ENCODE measurements around the gene SCUBE1. TPM values are rescaled to one million over a fixed set of nuclear protein-coding genes. Genes with fewer than 3 reads are reported as not detected.

The SCUBE1 gene
- total RNA-seq, 1 donor from 2014 or later = 25.9 TPM

- no peak overlapping the region for H3K27ac ChIP-seq
- TF ChIP-seq EZH2phosphoT487 (IDR thresholded peaks at IDR 0.05) (no peak), EZH2 (IDR thresholded peaks at IDR 0.05) (no peak), CTCF (IDR thresholded peaks at IDR 0.05) (no peak)
- Mint-ChIP-seq H3K27ac (no peak overlapping the region), H3K36me3 (no peaks in the 10 kb centered on the region), H3K4me3 (no peak overlapping the region), H3K9me3 (no peaks in the 10 kb centered on the region), H3K4me1 (peaks cover 28% of the 10 kb centered on the region), H3K27me3 (ENCODE audit: insufficient read depth, low read depth) (peaks cover 18% of the 10 kb centered on the region)
- no peaks in the 10 kb centered on the region for H3F3A ChIP-seq (ENCODE audit: low read depth)
- H3K36me3 ChIP-seq = no peaks in the 10 kb centered on the region
- peaks cover 21% of the 10 kb centered on the region for H3K4me1 ChIP-seq
- H3K9ac ChIP-seq = no peak overlapping the region
- H3K79me2 ChIP-seq (ENCODE audit: low read depth) = no peaks in the 10 kb centered on the region
- H3K4me2 ChIP-seq = no peak overlapping the region
- H3K4me3 ChIP-seq = no peak overlapping the region
- H3K9me3 ChIP-seq (ENCODE audit: low read depth) = no peaks in the 10 kb centered on the region
- H2AFZ ChIP-seq (replicated peaks) = no peak overlapping the region
- no peak for DNase-seq (ENCODE audit: low spot score)
- peaks cover 26% of the 10 kb centered on the region for H3K27me3 ChIP-seq
- no peaks in the 10 kb centered on the region for H4K20me1 ChIP-seq (ENCODE audit: low read depth)
Observed at GRCh38 chr22:43387815-43388214, 44.6 kb upstream of the SCUBE1 start.

DNA sequence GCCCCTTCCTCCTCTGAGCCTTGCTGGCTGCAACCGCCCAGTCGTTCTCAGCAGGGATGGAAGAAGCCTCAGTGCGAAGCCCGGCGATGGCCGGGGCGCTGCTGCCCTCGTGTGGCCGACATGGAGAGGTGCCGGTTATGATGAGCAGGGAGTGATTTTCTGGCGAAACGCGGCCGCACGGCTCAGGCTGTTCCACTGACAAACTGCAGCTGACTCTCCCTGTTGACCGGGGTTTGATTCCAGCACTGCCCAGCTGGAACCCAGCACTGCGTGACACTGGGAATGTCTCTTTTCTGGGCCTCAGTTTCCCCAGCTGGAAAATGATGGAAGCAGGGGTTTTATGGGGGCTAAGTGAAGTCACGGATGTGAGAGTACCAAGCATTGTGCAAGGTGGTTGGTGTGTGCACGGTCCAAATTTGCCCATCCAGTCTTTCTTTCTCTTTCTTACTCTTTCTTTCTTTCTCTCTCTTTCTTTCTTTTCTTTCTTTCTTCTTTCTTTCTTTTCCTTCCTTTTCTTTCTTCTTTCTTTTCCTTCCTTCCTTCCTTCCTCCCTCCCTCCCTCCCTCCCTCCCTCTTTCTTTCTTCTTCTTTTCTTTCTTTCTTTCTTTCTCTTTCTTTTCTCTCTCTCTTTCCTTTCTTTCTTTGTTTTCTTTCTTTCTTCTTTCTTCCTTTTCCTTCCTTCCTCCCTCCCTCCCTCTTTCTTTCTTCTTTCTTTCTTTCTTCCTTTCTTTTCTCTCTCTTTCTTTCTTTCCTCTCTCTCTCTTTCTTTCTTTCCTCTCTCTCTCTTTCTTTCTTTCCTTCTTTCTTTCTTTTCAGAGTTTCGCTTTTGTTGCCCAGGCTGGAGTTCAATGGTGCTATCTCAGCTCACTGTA, 42.8 kb upstream of the SCUBE1 start:
- H3K9me3 ChIP-seq (ENCODE audit: low read depth) = no peaks in the 10 kb centered on the region
- Mint-ChIP-seq H3K9me3 (no peaks in the 10 kb centered on the region), H3K4me1 (peaks cover 28% of the 10 kb centered on the region), H3K4me3 (no peak overlapping the region), H3K27me3 (ENCODE audit: insufficient read depth, low read depth) (peaks cover 24% of the 10 kb centered on the region), H3K36me3 (no peaks in the 10 kb centered on the region), H3K27ac (no peak overlapping the region)
- no peak overlapping the region for H3K4me3 ChIP-seq
- H3K9ac ChIP-seq = no peak overlapping the region
- no peaks in the 10 kb centered on the region for H3K79me2 ChIP-seq (ENCODE audit: low read depth)
- H3K36me3 ChIP-seq = no peaks in the 10 kb centered on the region
- H3K4me1 ChIP-seq = peaks cover 18% of the 10 kb centered on the region
- no peak overlapping the region for H3K27ac ChIP-seq
- DNase-seq (ENCODE audit: low spot score) = peak; percentile 91
- no peaks in the 10 kb centered on the region for H4K20me1 ChIP-seq (ENCODE audit: low read depth)
- H3K27me3 ChIP-seq = peaks cover 26% of the 10 kb centered on the region
- TF ChIP-seq CTCF (IDR thresholded peaks at IDR 0.05) = peak; percentile 92
- TF ChIP-seq EZH2phosphoT487 (IDR thresholded peaks at IDR 0.05) = no peak
- H3K4me2 ChIP-seq = peak overlapping the region; percentile 49
- no peaks in the 10 kb centered on the region for H3F3A ChIP-seq (ENCODE audit: low read depth)
- H2AFZ ChIP-seq (replicated peaks) = peak overlapping the region; percentile 91

- no peaks in the 10 kb centered on the region for H3K36me3 Mint-ChIP-seq
- no peaks in the 10 kb centered on the region for H3K9me3 Mint-ChIP-seq
- no peak overlapping the region for H3K4me3 Mint-ChIP-seq
Observed at GRCh38 chr22:43384863-43385262, 41.7 kb upstream of the SCUBE1 start.

GRCh38 chr22:43381693-43382092, 38.5 kb upstream of the SCUBE1 start:
- Histone ChIP-seq H3K27me3 (peaks cover 10% of the 10 kb centered on the region), H3K79me2 (ENCODE audit: low read depth) (no peaks in the 10 kb centered on the region), H3F3A (ENCODE audit: low read depth) (no peaks in the 10 kb centered on the region), H3K27ac (no peak overlapping the region), H4K20me1 (ENCODE audit: low read depth) (no peaks in the 10 kb centered on the region), H3K4me3 (no peak overlapping the region), H2AFZ (replicated peaks) (no peak overlapping the region), H3K36me3 (no peaks in the 10 kb centered on the region), H3K9ac (no peak overlapping the region), H3K4me2 (no peak overlapping the region), H3K4me1 (peaks cover 10% of the 10 kb centered on the region), H3K9me3 (ENCODE audit: low read depth) (no peaks in the 10 kb centered on the region)
- H3K4me3 Mint-ChIP-seq = no peak overlapping the region
- H3K4me1 Mint-ChIP-seq = peaks cover 33% of the 10 kb centered on the region
- peaks cover 24% of the 10 kb centered on the region for H3K27me3 Mint-ChIP-seq (ENCODE audit: insufficient read depth, low read depth)
- TF ChIP-seq EZH2 (IDR thresholded peaks at IDR 0.05) (no peak), EZH2phosphoT487 (IDR thresholded peaks at IDR 0.05) (no peak), CTCF (IDR thresholded peaks at IDR 0.05) (no peak)
- DNase-seq (ENCODE audit: low spot score) = no peak
- H3K27ac Mint-ChIP-seq = no peak overlapping the region
- H3K36me3 Mint-ChIP-seq = no peaks in the 10 kb centered on the region
- no peaks in the 10 kb centered on the region for H3K9me3 Mint-ChIP-seq

More at GRCh38 chr22:43384863-43385262, 41.7 kb upstream of the SCUBE1 start:
- peaks cover 26% of the 10 kb centered on the region for H3K27me3 ChIP-seq
- peaks cover 27% of the 10 kb centered on the region for H3K27me3 Mint-ChIP-seq (ENCODE audit: insufficient read depth, low read depth)
- H3K9me3 ChIP-seq (ENCODE audit: low read depth) = no peaks in the 10 kb centered on the region
- TF ChIP-seq EZH2 (IDR thresholded peaks at IDR 0.05) = no peak
- no peak for TF ChIP-seq EZH2phosphoT487 (IDR thresholded peaks at IDR 0.05)
- H4K20me1 ChIP-seq (ENCODE audit: low read depth) = no peaks in the 10 kb centered on the region
- H3K27ac ChIP-seq = no peak overlapping the region
- H2AFZ ChIP-seq (replicated peaks) = no peak overlapping the region
- no peak overlapping the region for H3K4me3 ChIP-seq
- H3K4me2 ChIP-seq = no peak overlapping the region
- peaks cover 18% of the 10 kb centered on the region for H3K4me1 ChIP-seq
- no peaks in the 10 kb centered on the region for H3K36me3 ChIP-seq
- DNase-seq (ENCODE audit: low spot score) = no peak
- H3K27ac Mint-ChIP-seq = no peak overlapping the region
- H3K79me2 ChIP-seq (ENCODE audit: low read depth) = no peaks in the 10 kb centered on the region
- H3K4me1 Mint-ChIP-seq = peaks cover 30% of the 10 kb centered on the region
- no peak overlapping the region for H3K9ac ChIP-seq
- no peaks in the 10 kb centered on the region for H3F3A ChIP-seq (ENCODE audit: low read depth)
